HEK293 (cell line): ENCODE results near the gene RPS24.

Source experiments
- AEBP2 ChIP-seq: fragments of 450-650 bp; formaldehyde crosslinking; IDR thresholded peaks from 2 replicates; pipeline ENCODE4 v1.5.1; 2016; ENCODE audit warnings: missing biosample characterization, missing genetic modification characterization, borderline replicate concordance
- EGR2 ChIP-seq: fragments of 450-650 bp; formaldehyde crosslinking; IDR thresholded peaks from 2 replicates; pipeline ENCODE4 v1.5.1; 2016; ENCODE audit warnings: low read depth, missing biosample characterization, missing genetic modification characterization
- INSM2 ChIP-seq: fragments of 450-650 bp; formaldehyde crosslinking; IDR thresholded peaks from 2 replicates; pipeline ENCODE4 v1.5.1; 2016; ENCODE audit warnings: missing biosample characterization, missing genetic modification characterization
- OSR2 ChIP-seq: fragments of 450-650 bp; formaldehyde crosslinking; IDR thresholded peaks from 2 replicates; pipeline ENCODE4 v1.5.1; 2016; ENCODE audit warnings: missing biosample characterization, missing genetic modification characterization
- PRDM10 ChIP-seq: fragments of 450-650 bp; formaldehyde crosslinking; IDR thresholded peaks from 2 replicates; pipeline ENCODE4 v1.5.1; 2016; ENCODE audit warnings: missing biosample characterization, missing genetic modification characterization
- RBAK ChIP-seq: fragments of 450-650 bp; formaldehyde crosslinking; IDR thresholded peaks from 2 replicates; pipeline ENCODE4 v1.5.1; 2016; ENCODE audit warnings: missing biosample characterization, missing genetic modification characterization
- YY2 ChIP-seq: fragments of 450-650 bp; formaldehyde crosslinking; IDR thresholded peaks from 2 replicates; pipeline ENCODE4 v1.5.1; 2016; ENCODE audit warnings: missing biosample characterization, missing genetic modification characterization
- ZBTB11 ChIP-seq: fragments of 450-650 bp; formaldehyde crosslinking; conservative IDR thresholded peaks from 2 replicates; pipeline ENCODE4 v1.5.1; 2016; ENCODE audit warnings: low read depth, missing biosample characterization, missing genetic modification characterization
- ZNF140 ChIP-seq: fragments of 450-650 bp; formaldehyde crosslinking; IDR thresholded peaks from 2 replicates; pipeline ENCODE4 v1.5.1; 2016; ENCODE audit warnings: missing biosample characterization, missing genetic modification characterization
- ZNF184 ChIP-seq: fragments of 450-650 bp; IDR thresholded peaks from 2 replicates; pipeline ENCODE4 v1.5.1; 2018; ENCODE audit warnings: missing biosample characterization, mild to moderate bottlenecking, missing genetic modification characterization
- ZNF391 ChIP-seq: fragments of 450-650 bp; formaldehyde crosslinking; IDR thresholded peaks from 2 replicates; pipeline ENCODE4 v1.5.1; 2016; ENCODE audit warnings: low read depth, missing biosample characterization, missing genetic modification characterization, borderline replicate concordance
- ZNF416 ChIP-seq: fragments of 450-650 bp; formaldehyde crosslinking; IDR thresholded peaks from 2 replicates; pipeline ENCODE4 v1.5.1; 2016; ENCODE audit warnings: missing biosample characterization, missing genetic modification characterization
- ZNF433 ChIP-seq: fragments of 450-650 bp; formaldehyde crosslinking; IDR thresholded peaks from 2 replicates; pipeline ENCODE4 v1.5.1; 2016; ENCODE audit warnings: missing biosample characterization, missing genetic modification characterization, low read depth
- ZNF513 ChIP-seq: fragments of 450-650 bp; IDR thresholded peaks from 2 replicates; pipeline ENCODE4 v1.5.1; 2018; ENCODE audit warnings: missing biosample characterization, missing genetic modification characterization
- ZNF585B ChIP-seq: fragments of 450-650 bp; formaldehyde crosslinking; IDR thresholded peaks from 2 replicates; pipeline ENCODE4 v1.5.1; 2016; ENCODE audit warnings: missing biosample characterization, missing genetic modification characterization
- ZNF704 ChIP-seq: fragments of 450-650 bp; formaldehyde crosslinking; IDR thresholded peaks from 2 replicates; pipeline ENCODE4 v1.5.1; 2016; ENCODE audit warnings: missing biosample characterization, missing genetic modification characterization
- ZNF76 ChIP-seq: fragments of 450-650 bp; formaldehyde crosslinking; IDR thresholded peaks from 2 replicates; pipeline ENCODE4; 2016; ENCODE audit warnings: low read depth, missing biosample characterization, missing genetic modification characterization, borderline replicate concordance
- ZNF785 ChIP-seq: fragments of 450-650 bp; formaldehyde crosslinking; IDR thresholded peaks from 2 replicates; pipeline ENCODE4 v1.5.1; 2016; ENCODE audit warnings: missing biosample characterization, missing genetic modification characterization
- ZNF843 ChIP-seq: fragments of 450-650 bp; formaldehyde crosslinking; IDR thresholded peaks from 2 replicates; pipeline ENCODE4 v1.5.1; 2016; ENCODE audit warnings: missing biosample characterization, missing genetic modification characterization

Gene RPS24

GRCh38 chr10:78029269-78030226 lies 4.1 kb upstream of the RPS24 start, which contains the start of gene POLR3A (continued):
- TF ChIP-seq EGR2 (tag by site-specific recombination) (no peak), ZNF433 (tag by site-specific recombination) (no peak), AEBP2 (tag by site-specific recombination) (no peak), ZNF585B (tag by site-specific recombination) (no peak), INSM2 (tag by site-specific recombination) (peak; percentile 11; the same call in 1 of the 2 replicates), ZNF513 (tag by site-specific recombination) (no peak), ZNF140 (no peak), ZNF416 (no peak), OSR2 (tag by site-specific recombination) (no peak), ZNF76 (tag by site-specific recombination) (peak; percentile 65; the same call in 1 of the 2 replicates), PRDM10 (tag by site-specific recombination) (peak; percentile 83), ZNF391 (peak; percentile 66; the same call in 1 of the 2 replicates), ZNF184 (tag by site-specific recombination) (peak; percentile 17; the same call in 1 of the 2 replicates), ZNF843 (tag by site-specific recombination) (no peak; the same call in 1 of the 2 replicates), ZBTB11 (tag by site-specific recombination) (peak; percentile 77), ZNF785 (no peak), YY2 (no peak; the same call in 1 of the 2 replicates), ZNF704 (no peak), RBAK (tag by site-specific recombination) (no peak)
